SU-DHL-6 (cell line): Measurements from ENCODE around the gene DIAPH2.

ENCODE experiments used
- H2AFZ ChIP-seq: fragments of 200-600 bp; sonication (generic); 2 replicates; pipeline ENCODE4 v1.6.1; 2014; ENCODE audit warnings: low read depth, mild to moderate bottlenecking, moderate library complexity, mixed read lengths, antibody characterized with exemption, low read length; ENCODE audit not compliant: severe bottlenecking
- H3F3A ChIP-seq: fragments of 200-600 bp; shearing (Covaris generic); 2 replicates; pipeline ENCODE4 v1.6.0; 2016; ENCODE audit warnings: antibody characterized with exemption, mild to moderate bottlenecking; ENCODE audit not compliant: insufficient read depth
- H3K27ac ChIP-seq: fragments of 200-600 bp; sonication (generic); 2 replicates; pipeline ENCODE4 v1.5.1; 2016; ENCODE audit warnings: low read depth, mild to moderate bottlenecking, low read length, moderate library complexity, mixed read lengths
- H3K27me3 ChIP-seq: fragments of 200-600 bp; sonication (generic), shearing (Covaris generic); 2 replicates; pipeline ENCODE4 v1.6.0; 2014; ENCODE audit warnings: mild to moderate bottlenecking, low read length
- H3K36me3 ChIP-seq: fragments of 200-600 bp; sonication (generic); 2 replicates; pipeline ENCODE4 v1.6.1; 2014; ENCODE audit warnings: mild to moderate bottlenecking, low read length, mixed read lengths
- H3K4me2 ChIP-seq: fragments of 300-600, 200-600 bp; shearing (Covaris generic), sonication (generic); 2 replicates; pipeline ENCODE4 v1.6.0; 2014; ENCODE audit warnings: low read length, low read depth, mild to moderate bottlenecking; ENCODE audit not compliant: poor library complexity, severe bottlenecking
- H3K4me3 ChIP-seq: fragments of 200-600 bp; sonication (generic); 2 replicates; pipeline ENCODE4 v1.5.1; 2014; ENCODE audit warnings: antibody characterized with exemption, low read length, mild to moderate bottlenecking, mixed read lengths; ENCODE audit not compliant: insufficient read depth, poor library complexity, severe bottlenecking
- H3K79me2 ChIP-seq: fragments of 200-600 bp; sonication (generic); 2 replicates; pipeline ENCODE4 v1.6.1; 2014; ENCODE audit warnings: mild to moderate bottlenecking, low read length, moderate library complexity; ENCODE audit not compliant: insufficient read depth
- H3K9ac ChIP-seq: fragments of 200-600 bp; sonication (generic); 2 replicates; pipeline ENCODE4 v1.7.0; 2014; ENCODE audit warnings: mild to moderate bottlenecking, low read length
- H3K9me2 ChIP-seq: fragments of 200-600 bp; sonication (generic); replicated peaks from 2 replicates; pipeline ENCODE4 v1.6.1; 2014; ENCODE audit warnings: low read length; ENCODE audit not compliant: insufficient read depth
- H3K9me3 ChIP-seq: fragments of 200-600 bp; sonication (generic); 2 replicates; pipeline ENCODE4 v1.6.1; 2014; ENCODE audit warnings: low read length, mixed read lengths; ENCODE audit not compliant: insufficient read depth
- H4K20me1 ChIP-seq: fragments of 200-600 bp; sonication (generic); 2 replicates; pipeline ENCODE4 v1.6.1; 2014; ENCODE audit warnings: low read depth, mild to moderate bottlenecking, antibody characterized with exemption, low read length, moderate library complexity, mixed read lengths
- EZH2phosphoT487 ChIP-seq: fragments of 200-600 bp; sonication (generic), shearing (Covaris generic); conservative IDR thresholded peaks from 2 replicates; pipeline ENCODE4 v1.6.1; 2018; ENCODE audit warnings: mild to moderate bottlenecking, antibody characterized with exemption, low read length, moderate library complexity, mixed read lengths
- TF ChIP-seq, protein P1 (sequence below): fragments of 200-600 bp; sonication (generic); IDR thresholded peaks from one replicate; pipeline ENCODE4 v1.5.1; 2017; ENCODE audit warnings: antibody characterized with exemption, mild to moderate bottlenecking, low read length, moderate library complexity; ENCODE audit not compliant: insufficient read depth, poor library complexity, severe bottlenecking

The DIAPH2 gene

DNA sequence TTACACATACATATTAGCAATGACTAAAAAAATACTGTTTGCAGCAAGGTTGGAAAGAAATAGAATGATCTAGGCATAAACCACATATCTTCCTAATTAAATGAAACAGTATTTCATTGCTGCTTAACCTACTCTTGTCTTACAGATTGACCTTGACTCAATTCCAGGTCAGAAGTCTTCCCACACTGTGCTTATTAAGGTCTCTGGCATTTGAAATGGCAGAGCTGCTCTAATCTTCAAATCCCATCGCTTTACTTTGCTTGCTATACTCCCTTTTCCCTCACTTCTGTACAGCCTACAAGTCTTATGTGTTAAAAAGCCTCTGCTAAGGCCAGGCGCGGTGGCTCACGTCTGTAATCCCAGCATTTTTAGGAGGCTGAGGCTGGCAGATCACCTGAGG lies 623.5 kb downstream of the DIAPH2 start:
- Histone ChIP-seq H3K9ac (no peak overlapping the region), H3F3A (no peaks in the 10 kb centered on the region), H3K36me3 (no peaks in the 10 kb centered on the region), H3K4me3 (no peak overlapping the region), H3K27me3 (no peaks in the 10 kb centered on the region), H2AFZ (no peak overlapping the region), H3K4me2 (no peak overlapping the region), H4K20me1 (no peaks in the 10 kb centered on the region), H3K27ac (no peak overlapping the region), H3K9me3 (no peaks in the 10 kb centered on the region), H3K9me2 (no peaks in the 10 kb centered on the region), H3K79me2 (no peaks in the 10 kb centered on the region)
- TF ChIP-seq EZH2phosphoT487: no peak
- TF ChIP-seq, protein P1, sequence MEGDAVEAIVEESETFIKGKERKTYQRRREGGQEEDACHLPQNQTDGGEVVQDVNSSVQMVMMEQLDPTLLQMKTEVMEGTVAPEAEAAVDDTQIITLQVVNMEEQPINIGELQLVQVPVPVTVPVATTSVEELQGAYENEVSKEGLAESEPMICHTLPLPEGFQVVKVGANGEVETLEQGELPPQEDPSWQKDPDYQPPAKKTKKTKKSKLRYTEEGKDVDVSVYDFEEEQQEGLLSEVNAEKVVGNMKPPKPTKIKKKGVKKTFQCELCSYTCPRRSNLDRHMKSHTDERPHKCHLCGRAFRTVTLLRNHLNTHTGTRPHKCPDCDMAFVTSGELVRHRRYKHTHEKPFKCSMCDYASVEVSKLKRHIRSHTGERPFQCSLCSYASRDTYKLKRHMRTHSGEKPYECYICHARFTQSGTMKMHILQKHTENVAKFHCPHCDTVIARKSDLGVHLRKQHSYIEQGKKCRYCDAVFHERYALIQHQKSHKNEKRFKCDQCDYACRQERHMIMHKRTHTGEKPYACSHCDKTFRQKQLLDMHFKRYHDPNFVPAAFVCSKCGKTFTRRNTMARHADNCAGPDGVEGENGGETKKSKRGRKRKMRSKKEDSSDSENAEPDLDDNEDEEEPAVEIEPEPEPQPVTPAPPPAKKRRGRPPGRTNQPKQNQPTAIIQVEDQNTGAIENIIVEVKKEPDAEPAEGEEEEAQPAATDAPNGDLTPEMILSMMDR: no peak

DNA sequence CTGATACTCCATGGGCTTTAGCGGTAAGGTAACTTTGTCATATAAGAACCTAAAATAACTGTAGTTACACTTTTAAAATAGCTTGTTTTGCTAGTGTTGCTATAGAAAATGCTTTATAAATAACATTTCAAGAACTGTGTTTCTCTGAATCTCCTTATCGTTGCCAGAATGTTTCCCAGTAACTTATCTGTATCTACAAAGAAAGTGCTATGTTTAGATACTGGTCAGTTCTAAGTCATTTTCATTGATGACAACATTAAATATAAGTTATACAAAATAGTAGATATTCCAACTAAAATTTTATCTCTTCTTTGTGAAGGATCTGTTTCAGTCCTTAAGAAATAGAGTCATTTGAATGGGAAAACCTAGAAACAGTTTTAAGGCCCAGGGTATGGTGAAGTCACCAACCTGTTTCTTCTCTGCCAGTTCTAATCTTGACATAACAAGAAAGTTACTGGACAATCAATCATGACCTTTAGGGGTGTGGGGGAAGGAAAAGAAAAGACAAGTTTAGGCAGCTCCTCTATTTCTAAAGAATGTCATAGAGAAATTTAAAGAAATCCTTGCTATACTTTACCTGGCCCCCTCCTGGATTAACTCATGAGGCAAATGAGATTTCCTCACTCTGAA lies 625.0 kb downstream of the DIAPH2 start:
- no peaks in the 10 kb centered on the region for H3K36me3 ChIP-seq
- no peak overlapping the region for H3K4me3 ChIP-seq
- no peaks in the 10 kb centered on the region for H3K27me3 ChIP-seq
- H3K9ac ChIP-seq: no peak overlapping the region
- H3K9me2 ChIP-seq: no peaks in the 10 kb centered on the region
- TF ChIP-seq, protein P1: no peak
- TF ChIP-seq EZH2phosphoT487: no peak
- no peak overlapping the region for H3K4me2 ChIP-seq
- no peaks in the 10 kb centered on the region for H3K79me2 ChIP-seq
- H3K9me3 ChIP-seq: no peaks in the 10 kb centered on the region
- H3K27ac ChIP-seq: no peak overlapping the region
- no peaks in the 10 kb centered on the region for H3F3A ChIP-seq
- H4K20me1 ChIP-seq: no peaks in the 10 kb centered on the region
- no peak overlapping the region for H2AFZ ChIP-seq

DNA sequence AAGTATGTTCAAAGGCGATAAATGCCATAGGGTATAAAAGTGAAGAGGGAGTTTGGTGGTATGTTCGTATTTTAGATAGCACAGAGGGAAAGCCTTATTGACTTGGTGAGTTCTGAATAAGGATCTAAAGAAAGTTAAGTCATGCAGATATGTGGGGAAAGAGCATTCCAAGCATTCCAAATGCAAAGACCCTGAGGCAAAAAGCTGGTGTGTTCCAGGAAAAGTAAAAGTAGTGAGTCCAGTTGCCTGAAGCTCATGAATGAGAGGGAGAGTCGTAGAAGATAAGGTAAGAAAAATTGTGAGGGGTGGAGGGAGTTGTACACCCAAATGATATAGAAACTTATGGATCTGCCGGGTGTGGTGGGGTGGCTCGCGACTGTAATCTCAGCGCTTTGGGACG lies 625.7 kb downstream of the DIAPH2 start:
- Histone ChIP-seq H2AFZ (no peak overlapping the region), H3K27ac (no peak overlapping the region), H3K9ac (no peak overlapping the region), H3K79me2 (no peaks in the 10 kb centered on the region), H3K27me3 (no peaks in the 10 kb centered on the region), H3F3A (no peaks in the 10 kb centered on the region), H3K9me3 (no peaks in the 10 kb centered on the region), H3K36me3 (no peaks in the 10 kb centered on the region), H3K4me2 (no peak overlapping the region), H3K4me3 (no peak overlapping the region), H4K20me1 (no peaks in the 10 kb centered on the region), H3K9me2 (no peaks in the 10 kb centered on the region)
- TF ChIP-seq EZH2phosphoT487: no peak
- TF ChIP-seq, protein P1: no peak
